GM12892 (cell line): ENCODE results near the gene TMSB10.
"Not testable (repeated sequence)": the region's sequence is repeated elsewhere in the genome, so short reads cannot be mapped to it uniquely, and the experiment has no call there.

Experiments
- DNase-seq: peaks from one replicate; pipeline ENCODE4 v3.0.0; 2011; ENCODE audit not compliant: insufficient read length
- FAIRE-seq: peaks from 2 replicates; lab custom pipeline; 2011; peaks lifted over from hg19 to GRCh38; lab: Jason Lieb, UNC
- POLR2A ChIP-seq: IDR thresholded peaks from 2 replicates; pipeline ENCODE4 v1.6.1; 2011; ENCODE audit warnings: low read depth, low read length, control low read depth
- POLR2AphosphoS5 ChIP-seq: IDR thresholded peaks from 2 replicates; pipeline ENCODE4 v1.6.1; 2011; ENCODE audit warnings: low read depth, low read length, control low read depth
- TAF1 ChIP-seq: IDR thresholded peaks from 2 replicates; pipeline ENCODE4 v1.6.1; 2011; ENCODE audit warnings: low read depth, mild to moderate bottlenecking, control low read depth, low read length, borderline replicate concordance

The TMSB10 gene

GRCh38 chr2:84873350-84873749, 32.1 kb upstream of the TMSB10 start:
- TF ChIP-seq TAF1 (no peak), POLR2AphosphoS5 (no peak), POLR2A (no peak)
- DNase-seq (no peak), FAIRE-seq (no peak)

GRCh38 chr2:84874381-84875212, 30.9 kb upstream of the TMSB10 start:
- FAIRE-seq = no peak
- no peak for DNase-seq
- TF ChIP-seq POLR2A (no peak), TAF1 (no peak), POLR2AphosphoS5 (no peak)

GRCh38 chr2:84875213-84875560, 30.3 kb upstream of the TMSB10 start:
- TF ChIP-seq POLR2A = no peak
- no peak for TF ChIP-seq TAF1
- TF ChIP-seq POLR2AphosphoS5 = no peak

GRCh38 chr2:84875619-84876018, 29.8 kb upstream of the TMSB10 start:
- not testable (repeated sequence) for FAIRE-seq, DNase-seq

More at GRCh38 chr2:84875213-84875560, 30.3 kb upstream of the TMSB10 start:
- FAIRE-seq (no peak), DNase-seq (no peak)

GRCh38 chr2:84876369-84876768, 29.1 kb upstream of the TMSB10 start:
- FAIRE-seq = no peak
- no peak for DNase-seq
- TF ChIP-seq POLR2AphosphoS5 (no peak), TAF1 (no peak), POLR2A (no peak)

GRCh38 chr2:84878459-84878858, 27.0 kb upstream of the TMSB10 start:
- no peak for TF ChIP-seq TAF1
- no peak for TF ChIP-seq POLR2A
- TF ChIP-seq POLR2AphosphoS5 = no peak
- DNase-seq = no peak
- no peak for FAIRE-seq

- DNase-seq (no peak), FAIRE-seq (no peak)
- no peak for TF ChIP-seq TAF1
- TF ChIP-seq POLR2A = no peak
- no peak for TF ChIP-seq POLR2AphosphoS5
Measured at GRCh38 chr2:84878896-84879583, 26.4 kb upstream of the TMSB10 start.

GRCh38 chr2:84879584-84880394, 25.7 kb upstream of the TMSB10 start:
- no peak for DNase-seq
- TF ChIP-seq POLR2AphosphoS5 (no peak), TAF1 (no peak), POLR2A (no peak)
- FAIRE-seq = peak; percentile 79

GRCh38 chr2:84880395-84880644, 25.1 kb upstream of the TMSB10 start:
- FAIRE-seq = no peak
- no peak for TF ChIP-seq POLR2AphosphoS5
- TF ChIP-seq POLR2A = no peak
- no peak for TF ChIP-seq TAF1
- no peak for DNase-seq

- DNase-seq = no peak
- TF ChIP-seq POLR2AphosphoS5 (no peak), POLR2A (no peak), TAF1 (no peak)
- FAIRE-seq = no peak
Measured at GRCh38 chr2:84880645-84881521, 24.6 kb upstream of the TMSB10 start, which contains the start of gene TRABD2A. TSS of gene TRABD2A (minus strand) at chr2:84881084. CDS start at chr2:84881039, 45 bp downstream.

- DNase-seq (no peak), FAIRE-seq (peak; percentile 70)
- no peak for TF ChIP-seq POLR2A
- TF ChIP-seq TAF1 = no peak
- no peak for TF ChIP-seq POLR2AphosphoS5
Measured at GRCh38 chr2:84881581-84882413, 23.7 kb upstream of the TMSB10 start.
